T follicular helper cell (primary cell): ENCODE data around the gene EDEM2.
"Not testable (repeated sequence)": the region's sequence is repeated elsewhere in the genome, so short reads cannot be mapped to it uniquely, and the experiment has no call there.

Experiments used
- DNase-seq: peaks from one replicate; pipeline ENCODE4 v3.0.0-alpha.2; 2020; ENCODE audit warnings: low read depth

Gene EDEM2

GRCh38 chr20:35168701-35169409 lies 21.7 kb upstream of the EDEM2 start:
- not testable (repeated sequence) for DNase-seq

DNA sequence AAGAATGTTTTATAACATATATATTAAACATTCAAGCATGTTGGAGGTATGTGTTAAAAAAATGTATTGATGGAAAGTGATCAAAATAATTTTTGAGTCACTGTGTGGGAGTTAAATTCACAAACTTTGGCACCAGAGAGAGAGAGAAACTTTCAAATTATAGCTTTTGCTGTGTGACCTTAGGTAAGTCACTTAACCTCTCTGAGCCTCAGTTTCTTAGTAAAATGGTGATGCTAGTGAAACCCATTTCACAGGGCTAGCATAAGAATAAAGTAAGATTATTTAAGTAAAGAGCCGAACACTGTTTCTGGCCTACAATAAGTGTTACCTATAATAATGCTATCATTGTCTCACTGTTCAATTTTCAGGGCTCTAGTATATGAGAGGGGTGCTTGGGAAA lies 20.7 kb upstream of the EDEM2 start:
- DNase-seq: no peak

- no peak for DNase-seq
Measured at GRCh38 chr20:35166242-35166830, 19.2 kb upstream of the EDEM2 start.

GRCh38 chr20:35165221-35166185 lies 18.4 kb upstream of the EDEM2 start:
- no peak for DNase-seq

- DNase-seq: not testable (repeated sequence)
Measured at GRCh38 chr20:35164531-35164930, 17.4 kb upstream of the EDEM2 start.

- not testable (repeated sequence) for DNase-seq
Measured at GRCh38 chr20:35160341-35160740, 13.2 kb upstream of the EDEM2 start.

- no peak for DNase-seq
Measured at GRCh38 chr20:35156978-35157377, 9.8 kb upstream of the EDEM2 start.

- DNase-seq: no peak
Measured at GRCh38 chr20:35155936-35156335, 8.8 kb upstream of the EDEM2 start.

DNA sequence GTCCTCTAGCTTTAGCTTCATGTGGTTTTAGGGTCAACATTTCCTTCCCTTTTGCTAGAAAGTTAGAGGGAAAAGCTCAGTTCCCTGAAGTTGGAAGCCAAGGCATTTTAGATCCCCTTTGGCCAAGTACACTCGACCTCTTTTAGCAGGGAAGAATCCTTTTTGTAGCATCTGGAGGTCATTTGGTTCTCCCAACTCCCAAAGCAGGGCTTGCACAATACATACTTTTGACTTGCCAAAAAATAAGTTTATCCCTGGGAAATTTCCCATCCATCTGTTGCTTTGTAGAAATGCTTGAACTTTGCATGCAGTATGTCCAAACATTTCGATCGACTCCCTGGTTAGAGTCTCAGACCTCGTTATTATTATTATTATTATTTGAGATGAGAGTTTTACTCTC lies 4.6 kb upstream of the EDEM2 start:
- no peak for DNase-seq

- DNase-seq: no peak
Measured at GRCh38 chr20:35150846-35151579, 3.9 kb upstream of the EDEM2 start.

GRCh38 chr20:35147575-35148071 lies 487 bp upstream of the EDEM2 start:
- DNase-seq: not testable (repeated sequence)

- DNase-seq: no peak
Measured at GRCh38 chr20:35146299-35146919, 727 bp downstream of the EDEM2 start.

- DNase-seq: peak; percentile 6
Measured at GRCh38 chr20:35145141-35145564, 2.0 kb downstream of the EDEM2 start.

GRCh38 chr20:35144694-35145093 lies 2.4 kb downstream of the EDEM2 start:
- no peak for DNase-seq

DNA sequence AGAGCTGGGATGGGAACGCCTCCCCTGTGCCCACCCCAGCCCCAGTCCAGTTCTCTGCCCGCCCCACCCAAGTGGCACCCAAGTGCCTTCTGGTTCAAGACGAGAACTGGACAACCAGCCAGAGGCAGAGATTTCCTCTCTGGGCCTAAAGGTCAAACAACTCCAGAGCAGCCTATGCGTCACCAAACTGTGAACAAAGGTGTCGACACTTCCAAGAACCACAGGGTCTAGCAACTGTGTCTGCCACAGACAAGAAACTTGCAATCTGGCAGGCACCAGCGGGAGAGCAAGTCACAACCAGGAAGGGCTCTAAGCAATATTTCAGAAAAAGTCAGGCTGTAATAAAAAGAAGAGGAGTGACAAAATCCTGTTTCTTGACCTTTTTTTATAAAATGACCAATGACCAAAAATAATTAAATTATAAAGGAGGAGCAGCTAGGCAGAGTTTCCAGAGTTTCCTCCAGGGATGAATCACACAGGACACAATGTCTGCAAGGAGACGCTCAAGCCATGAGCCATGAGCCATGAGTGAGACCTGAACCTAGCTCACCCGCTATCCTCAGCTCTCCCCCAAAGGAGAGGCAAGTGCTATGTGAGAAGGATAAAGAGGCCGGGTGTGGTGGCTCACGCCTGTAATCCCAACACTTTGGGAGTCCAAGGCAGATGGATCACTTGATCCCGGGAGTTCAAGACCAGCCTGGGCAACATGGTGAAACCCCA lies 11.1 kb downstream of the EDEM2 start:
- DNase-seq: no peak

DNA sequence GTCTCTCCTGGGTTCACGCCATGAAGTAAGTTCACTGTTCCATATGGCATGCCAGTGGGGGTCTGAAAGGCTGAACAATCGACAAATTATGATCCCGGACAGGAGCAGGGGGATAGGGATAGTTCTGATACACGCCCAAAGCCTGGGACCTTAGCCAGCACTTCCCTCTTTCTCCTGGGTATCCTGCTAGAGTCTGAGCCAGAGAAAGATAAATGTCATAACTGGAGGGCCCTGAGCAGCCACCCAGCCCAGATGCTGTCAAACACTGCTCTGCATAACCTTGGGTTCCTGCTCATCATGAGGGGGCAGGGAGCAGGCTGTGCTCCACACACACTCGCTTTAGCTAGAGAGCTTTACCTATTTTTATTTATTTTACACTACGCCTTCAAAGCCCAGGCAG lies 12.3 kb downstream of the EDEM2 start:
- no peak for DNase-seq

- DNase-seq: no peak
Measured at GRCh38 chr20:35134472-35134871, 12.7 kb downstream of the EDEM2 start.

GRCh38 chr20:35133735-35134134 lies 13.4 kb downstream of the EDEM2 start:
- DNase-seq: no peak

DNA sequence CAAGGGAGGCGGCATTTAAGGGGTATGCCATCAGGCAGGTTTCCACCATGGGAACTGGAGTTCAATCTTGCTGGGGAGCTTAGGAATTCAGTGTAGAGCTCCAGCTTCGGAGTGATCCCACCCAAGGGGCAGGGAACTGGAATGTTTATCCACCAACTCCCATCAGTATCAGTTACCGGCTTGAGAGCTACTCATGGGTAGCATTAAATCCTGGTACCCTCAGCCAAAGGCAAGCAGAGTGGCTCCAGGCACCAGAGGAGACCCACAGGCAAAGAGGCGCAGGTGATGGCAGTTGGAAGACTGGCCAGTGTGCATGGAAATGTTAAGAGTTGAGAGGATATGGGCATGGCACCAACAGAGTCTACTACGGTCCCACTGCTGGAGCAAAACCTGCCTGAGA lies 14.1 kb downstream of the EDEM2 start:
- no peak for DNase-seq

GRCh38 chr20:35131934-35132333 lies 15.2 kb downstream of the EDEM2 start:
- no peak for DNase-seq

DNA sequence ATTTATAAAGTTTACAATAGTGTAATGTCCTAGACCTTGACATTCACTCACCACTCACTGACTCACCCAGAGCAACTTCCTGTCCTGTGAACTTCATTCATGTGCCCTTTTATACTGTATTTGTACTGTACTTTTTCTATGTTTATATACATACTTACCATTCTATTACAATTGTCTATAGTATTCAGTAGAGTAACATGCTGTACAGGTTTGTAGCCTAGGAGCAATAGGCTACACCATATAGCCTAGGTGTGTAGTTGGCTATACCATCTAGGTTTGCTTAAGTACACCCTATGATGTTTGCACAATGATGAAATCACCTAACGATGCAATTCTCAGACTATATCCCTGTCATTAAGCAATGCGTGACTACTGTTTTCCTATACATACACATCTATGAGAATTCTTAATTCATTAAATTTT lies 17.5 kb downstream of the EDEM2 start:
- no peak for DNase-seq
